HG03159 (cell line): ENCODE results near the gene CFAP70.
"Not testable (repeated sequence)": the region's sequence is repeated elsewhere in the genome, so short reads cannot be mapped to it uniquely, and the experiment has no call there.

Experiments used
- ATAC-seq: cut with Tn5 transposase; IDR thresholded peaks from one replicate; pipeline ENCODE4 v1.9.1; 2021; ENCODE audit warnings: mild to moderate bottlenecking, moderate library complexity; ENCODE audit not compliant: unreplicated experiment

The CFAP70 gene

DNA sequence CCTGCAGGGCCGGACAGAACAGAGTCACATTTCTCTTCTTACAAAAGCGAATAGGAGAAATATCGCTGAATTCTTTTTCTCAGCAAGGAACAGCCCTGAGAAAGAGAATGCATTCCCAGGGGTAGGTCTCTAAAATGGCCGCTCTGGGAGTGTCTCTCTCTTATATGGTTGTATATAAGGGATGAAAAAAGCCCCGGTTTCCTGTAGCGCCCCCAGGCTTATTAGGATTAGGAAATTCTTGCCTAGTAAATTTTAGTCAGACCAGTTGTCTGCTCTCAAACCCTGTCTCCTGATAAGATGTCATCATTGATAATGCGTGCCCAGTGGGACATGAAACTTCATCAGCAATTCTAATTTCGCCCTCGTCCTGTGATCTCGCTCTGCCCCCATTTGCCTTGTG is 100.1 kb downstream of the CFAP70 start:
- ATAC-seq, result not testable (repeated sequence)

GRCh38 chr10:73253225-73253555 is 105.5 kb downstream of the CFAP70 start:
- no peak for ATAC-seq

DNA sequence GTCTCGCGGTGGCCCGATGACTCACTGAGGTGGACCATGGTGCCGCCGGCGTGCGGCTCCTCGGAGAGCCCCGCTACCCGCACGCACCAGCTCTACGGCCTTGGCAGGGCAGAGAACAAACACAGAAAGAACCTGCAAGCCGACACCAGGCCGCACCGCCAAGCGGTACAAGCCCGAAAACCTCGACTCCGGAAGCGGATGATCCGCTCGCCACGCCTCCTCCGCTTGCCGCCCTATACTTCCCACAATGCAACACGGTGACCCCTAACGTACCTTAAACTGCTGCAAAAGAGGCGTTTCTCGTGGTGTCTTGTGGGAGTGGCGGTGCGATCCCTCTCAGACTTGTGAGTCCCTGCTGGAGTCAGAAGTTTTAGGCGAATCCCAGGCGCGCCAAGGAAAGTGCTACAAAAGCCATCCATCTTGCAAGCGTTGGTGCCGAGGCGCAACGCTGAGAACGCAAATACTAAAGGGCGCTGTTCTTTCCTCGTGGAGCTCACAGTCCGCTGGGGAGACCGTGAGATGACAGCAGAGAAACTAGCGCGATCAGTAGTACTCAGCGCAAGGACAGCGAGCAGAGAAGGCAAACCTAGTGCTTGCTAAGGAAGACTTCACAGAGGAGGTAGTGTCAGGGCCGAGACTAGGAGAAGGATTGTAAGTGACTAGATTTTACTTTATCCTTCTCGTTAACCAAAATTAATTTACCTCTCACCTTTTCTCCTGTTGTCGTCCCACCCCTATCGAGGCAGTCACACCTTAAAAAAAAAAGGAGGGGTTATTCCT is 106.0 kb downstream of the CFAP70 start, which contains the start of gene MRPS16:
MRPS16 (minus strand) TSS at position 200 of the 780 bp plus-strand sequence; CDS start at position 38, 162 bp downstream.
- peak; percentile 75 for ATAC-seq

DNA sequence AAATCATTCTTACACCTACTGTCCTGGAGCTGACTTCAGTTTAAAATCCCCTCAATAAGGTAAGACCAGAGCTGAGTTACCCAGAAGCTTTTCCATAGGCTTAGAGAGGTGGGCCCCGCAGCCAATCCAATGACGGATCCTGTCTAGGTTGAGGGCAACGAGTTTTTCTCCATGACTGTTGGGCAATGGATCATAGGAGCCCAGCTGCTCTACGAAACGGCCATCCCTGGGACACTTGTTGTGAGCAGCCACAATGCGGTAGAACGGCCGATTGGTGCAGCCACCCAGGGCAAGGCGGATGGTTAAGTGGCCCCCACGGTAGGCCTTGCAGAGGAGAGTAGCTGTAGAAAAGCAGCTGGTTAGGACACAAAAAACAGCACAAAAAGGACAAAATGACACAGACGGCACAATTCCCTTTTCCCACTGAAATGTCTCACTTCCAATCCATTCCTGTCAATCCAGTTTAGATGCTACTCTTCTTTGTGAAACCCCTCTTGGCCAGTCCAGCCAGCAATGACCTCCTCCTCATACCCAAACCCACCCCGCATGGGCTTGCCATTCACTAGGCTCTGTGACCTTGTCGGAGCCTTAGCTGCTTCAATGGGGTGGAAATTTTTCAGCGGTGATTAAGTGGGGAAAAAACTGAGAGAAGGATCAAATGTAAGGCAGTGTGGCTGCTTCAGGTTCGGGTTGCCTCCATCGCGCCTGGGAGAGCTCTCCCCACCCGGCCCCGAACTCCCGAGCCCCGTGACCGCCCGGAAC is 106.8 kb downstream of the CFAP70 start:
- peak; percentile 40 for ATAC-seq

- ATAC-seq, result no peak
These were observed 110.4 kb downstream of the CFAP70 start for GRCh38 chr10:73248259-73248724.

- no peak for ATAC-seq
These were observed 111.0 kb downstream of the CFAP70 start for GRCh38 chr10:73247509-73248258.

DNA sequence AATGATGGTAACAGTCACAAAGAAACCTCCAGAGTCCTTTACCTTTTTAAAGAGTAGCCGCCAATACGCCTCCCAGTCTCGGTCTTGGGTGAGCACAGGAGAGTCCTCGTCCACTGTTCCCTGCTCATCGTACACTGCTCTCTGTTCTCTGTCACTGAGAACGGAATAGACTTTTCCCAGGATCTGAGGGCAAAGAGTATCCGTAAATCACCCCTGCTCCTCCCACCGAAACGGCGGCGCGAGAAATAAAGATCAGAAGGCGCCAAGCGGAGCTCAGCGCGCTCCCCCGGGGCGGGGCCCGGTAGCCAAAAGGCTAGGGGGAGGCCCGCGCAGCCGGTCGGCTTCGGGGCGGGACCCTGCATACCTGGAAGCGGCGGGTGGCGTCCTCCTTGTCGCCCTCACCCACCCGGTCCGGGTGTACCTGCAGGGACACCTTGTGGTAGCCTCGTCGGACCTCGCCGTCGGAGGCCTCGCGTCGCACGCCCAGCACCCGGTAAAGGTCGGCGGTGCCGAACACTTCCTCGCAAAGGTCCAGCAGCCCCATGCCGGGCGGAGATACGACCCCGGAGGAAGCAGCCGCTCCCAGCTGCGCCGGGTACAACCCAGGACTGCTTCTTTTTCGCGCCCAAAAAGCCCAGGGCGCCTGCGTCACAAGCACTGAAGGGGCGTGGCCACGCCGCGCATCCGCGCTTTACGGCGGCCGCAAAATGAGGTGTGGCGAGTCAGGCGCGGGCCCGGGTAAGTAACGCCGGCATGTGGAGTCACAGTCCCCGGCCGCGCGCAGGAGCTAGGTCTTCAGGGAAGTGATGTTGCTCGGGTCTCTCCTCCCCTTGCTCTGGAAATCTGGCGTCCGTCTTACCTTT is 111.8 kb downstream of the CFAP70 start, which contains the start of gene DNAJC9:
DNAJC9 (minus strand) TSS at position 610 of the 863 bp plus-strand sequence; CDS start at position 544, 66 bp downstream.
- ATAC-seq, result peak; percentile 81

GRCh38 chr10:73246322-73246645 is 112.4 kb downstream of the CFAP70 start:
- no peak for ATAC-seq

DNA sequence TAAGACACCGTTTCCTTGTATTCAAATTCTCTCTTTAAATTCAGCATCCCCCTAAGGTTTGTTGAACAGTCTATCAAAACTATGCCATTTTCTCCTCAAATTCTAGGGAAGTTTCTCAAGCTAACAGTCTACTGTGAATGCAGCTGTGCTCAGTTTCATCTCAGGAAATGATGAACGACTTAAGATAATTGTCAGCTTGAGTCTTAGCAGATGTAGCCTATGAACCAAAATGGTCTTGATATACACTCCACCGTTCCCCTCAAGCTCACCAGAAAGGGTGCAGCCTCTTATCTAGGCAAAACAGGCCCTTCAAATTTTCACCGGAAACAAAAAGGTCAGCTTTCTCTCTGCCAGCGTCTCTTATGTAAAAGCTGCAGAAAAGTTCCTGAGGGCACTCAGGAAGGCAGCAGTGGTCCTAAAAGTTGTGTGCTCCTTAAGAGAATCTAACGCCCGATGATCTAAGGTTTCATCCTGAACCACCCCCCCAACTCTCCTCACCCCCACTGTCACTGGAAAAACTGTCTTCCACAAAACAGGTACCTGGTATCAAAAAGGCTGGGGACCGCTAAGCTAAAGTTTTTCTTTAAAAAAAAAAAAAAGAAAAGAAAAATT is 113.7 kb downstream of the CFAP70 start:
- ATAC-seq, result no peak

DNA sequence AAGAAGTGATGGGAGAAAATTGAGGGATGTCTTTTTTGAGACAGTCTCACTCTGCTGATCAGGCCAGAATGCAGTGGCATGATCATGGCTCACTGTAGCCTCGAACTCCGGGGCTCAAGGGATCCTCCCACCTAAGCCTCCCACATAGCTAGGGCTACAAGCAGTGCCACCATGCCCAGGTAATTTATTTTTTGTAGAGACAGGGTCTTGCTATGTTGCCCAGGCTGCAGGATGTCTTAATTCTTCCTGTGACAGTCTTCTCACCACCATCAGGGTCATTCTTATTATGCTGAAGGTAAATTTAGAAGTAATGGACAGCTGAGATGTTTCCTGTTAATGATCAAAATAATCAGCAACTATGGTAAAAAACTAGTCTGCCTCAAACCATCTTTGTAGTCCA is 118.8 kb downstream of the CFAP70 start:
- no peak for ATAC-seq

GRCh38 chr10:73238990-73239566 is 119.6 kb downstream of the CFAP70 start:
- no peak for ATAC-seq

DNA sequence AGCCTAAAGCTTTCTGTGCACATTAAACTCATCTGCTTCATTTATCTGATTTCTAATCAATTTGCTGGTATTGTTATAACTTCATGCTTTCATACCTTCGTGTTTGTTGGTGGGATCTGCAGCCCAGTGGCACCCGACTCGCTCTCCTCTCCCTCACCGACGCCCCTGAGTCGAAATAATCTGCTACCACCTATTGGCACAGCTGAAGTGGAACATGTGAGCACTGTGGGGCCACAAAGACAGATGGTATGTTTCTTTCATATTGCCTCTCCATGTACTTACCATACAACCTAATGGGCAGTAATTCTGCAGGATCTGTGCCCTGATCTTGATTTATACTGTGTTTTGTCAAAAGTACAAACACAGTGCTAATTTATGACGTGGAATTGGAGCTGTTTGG is 124.0 kb downstream of the CFAP70 start:
- no peak for ATAC-seq

- ATAC-seq, result no peak
These were observed 124.8 kb downstream of the CFAP70 start for GRCh38 chr10:73233883-73234282.

DNA sequence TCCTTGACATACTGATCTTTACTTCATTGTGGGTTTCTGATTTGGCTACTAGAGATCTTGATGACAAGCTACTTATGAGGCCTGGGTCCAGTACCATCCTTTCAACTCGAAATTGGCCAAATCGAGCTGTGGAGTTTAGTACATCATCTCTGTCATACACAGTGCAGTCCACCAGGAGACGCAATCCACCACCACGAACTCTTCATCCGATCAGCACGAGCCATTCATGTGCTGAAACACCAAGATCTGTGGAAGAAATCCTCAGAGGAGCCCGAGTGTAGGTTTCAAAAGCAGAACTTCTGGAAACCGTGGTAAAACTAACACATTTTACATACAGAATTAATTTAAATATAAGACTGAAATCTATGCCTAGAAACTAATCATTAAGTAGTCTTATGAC is 125.8 kb downstream of the CFAP70 start:
- ATAC-seq, result no peak

GRCh38 chr10:73229567-73229966 is 129.1 kb downstream of the CFAP70 start:
- no peak for ATAC-seq

- no peak for ATAC-seq
These were observed 130.4 kb downstream of the CFAP70 start for GRCh38 chr10:73228247-73228646.

GRCh38 chr10:73226663-73227062 is 132.0 kb downstream of the CFAP70 start:
- ATAC-seq, result no peak

DNA sequence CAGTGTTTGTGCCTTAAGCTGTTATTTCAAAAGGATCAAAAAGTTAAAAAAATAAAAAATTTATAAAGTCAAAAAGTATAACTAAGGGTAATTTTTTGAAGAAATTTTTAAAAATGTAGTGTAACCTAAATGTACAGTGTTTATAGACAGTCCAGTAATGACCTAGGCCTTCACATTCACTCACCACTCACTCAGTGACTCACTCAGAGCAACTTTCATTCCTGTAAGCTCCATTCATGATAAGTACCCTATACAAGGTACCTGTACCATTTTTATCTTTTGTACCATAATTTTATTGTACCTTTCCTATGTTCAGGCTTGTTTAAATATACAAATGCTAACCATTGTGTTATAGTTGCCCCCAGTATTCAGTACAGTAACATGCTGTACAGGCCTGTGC is 133.1 kb downstream of the CFAP70 start:
- no peak for ATAC-seq

- no peak for ATAC-seq
These were observed 137.7 kb downstream of the CFAP70 start for GRCh38 chr10:73220989-73221388.

- no peak for ATAC-seq
These were observed 139.3 kb downstream of the CFAP70 start for GRCh38 chr10:73219384-73219783.
